Stimulated activated CD8-positive, alpha-beta memory T cell treated with anti-CD3 and anti-CD28 coated beads, Interleukin-7, amount 100 ng/mL, for 24 hours (primary cell): Measurements from ENCODE around the gene GLRB.
"Not testable (repeated sequence)": the region's sequence is repeated elsewhere in the genome, so short reads cannot be mapped to it uniquely, and the experiment has no call there.

ENCODE experiments used
- DNase-seq: peaks from one replicate; pipeline ENCODE4 v3.0.0-alpha.2; 2020; ENCODE audit warnings: low read depth

GLRB gene

DNA sequence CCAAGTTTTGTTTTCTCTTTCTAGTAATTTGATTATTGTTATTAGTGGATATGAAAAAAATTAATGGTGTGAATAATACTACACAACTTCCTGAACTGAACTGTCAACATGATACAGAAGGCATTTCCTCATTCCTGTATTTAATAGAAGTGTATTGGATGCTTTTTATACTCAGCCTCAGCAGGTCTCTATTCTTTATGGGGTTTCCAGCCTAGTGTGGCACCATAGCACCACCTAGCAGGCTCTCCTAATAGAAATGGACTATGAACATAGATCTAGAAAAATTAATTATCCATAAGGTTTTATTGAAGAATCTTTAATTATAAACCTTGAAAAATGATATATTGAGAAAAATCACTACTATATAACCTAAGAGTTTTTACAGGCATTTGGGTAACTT, 52.4 kb downstream of the GLRB start:
- no peak for DNase-seq

- no peak for DNase-seq
Measured at GRCh38 chr4:157141976-157142375, 66.0 kb downstream of the GLRB start.

- DNase-seq, result no peak
Measured at GRCh38 chr4:157143369-157143768, 67.4 kb downstream of the GLRB start.

GRCh38 chr4:157151711-157152110, 75.8 kb downstream of the GLRB start:
- DNase-seq, result no peak

GRCh38 chr4:157165935-157166610, 90.1 kb downstream of the GLRB start:
- no peak for DNase-seq

DNA sequence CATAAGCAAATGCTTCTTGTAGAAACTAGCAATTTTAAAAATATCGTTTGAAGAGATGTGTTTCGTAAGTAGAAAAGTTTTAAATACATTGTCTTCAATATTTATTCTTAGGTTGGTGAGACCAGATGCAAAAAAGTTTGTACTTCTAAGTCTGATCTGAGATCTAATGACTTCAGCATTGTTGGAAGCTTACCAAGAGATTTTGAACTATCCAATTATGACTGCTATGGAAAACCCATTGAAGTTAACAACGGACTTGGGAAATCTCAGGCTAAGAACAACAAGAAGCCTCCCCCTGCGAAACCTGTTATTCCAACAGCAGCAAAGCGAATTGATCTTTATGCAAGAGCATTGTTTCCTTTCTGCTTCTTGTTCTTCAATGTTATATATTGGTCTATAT, 94.4 kb downstream of the GLRB start:
- DNase-seq, result no peak

- DNase-seq, result no peak
Measured at GRCh38 chr4:157172011-157172410, 96.1 kb downstream of the GLRB start.

- DNase-seq, result not testable (repeated sequence)
Measured at GRCh38 chr4:157180268-157180667, 104.3 kb downstream of the GLRB start.

GRCh38 chr4:157184300-157184699, 108.3 kb downstream of the GLRB start:
- no peak for DNase-seq

GRCh38 chr4:157185363-157185762, 109.4 kb downstream of the GLRB start:
- no peak for DNase-seq

DNA sequence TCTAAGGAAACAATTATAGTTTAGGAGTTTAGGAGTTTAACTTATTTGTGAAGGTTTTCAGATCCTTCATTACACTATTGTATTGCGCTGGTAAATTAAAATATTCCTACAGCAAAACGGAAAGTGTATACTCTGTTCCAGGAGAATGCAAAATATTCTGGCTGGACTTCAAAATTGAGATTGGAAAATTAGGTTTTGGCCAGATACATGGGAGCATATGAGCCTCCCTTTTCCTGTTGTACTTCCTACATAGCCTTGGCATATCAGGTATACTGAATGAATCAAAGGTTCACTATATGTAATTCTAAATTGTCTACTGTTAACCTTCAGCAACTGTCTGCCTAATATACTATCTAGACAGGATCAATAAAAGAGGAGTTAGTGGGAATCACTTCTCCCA, 119.4 kb downstream of the GLRB start:
- DNase-seq, result no peak

DNA sequence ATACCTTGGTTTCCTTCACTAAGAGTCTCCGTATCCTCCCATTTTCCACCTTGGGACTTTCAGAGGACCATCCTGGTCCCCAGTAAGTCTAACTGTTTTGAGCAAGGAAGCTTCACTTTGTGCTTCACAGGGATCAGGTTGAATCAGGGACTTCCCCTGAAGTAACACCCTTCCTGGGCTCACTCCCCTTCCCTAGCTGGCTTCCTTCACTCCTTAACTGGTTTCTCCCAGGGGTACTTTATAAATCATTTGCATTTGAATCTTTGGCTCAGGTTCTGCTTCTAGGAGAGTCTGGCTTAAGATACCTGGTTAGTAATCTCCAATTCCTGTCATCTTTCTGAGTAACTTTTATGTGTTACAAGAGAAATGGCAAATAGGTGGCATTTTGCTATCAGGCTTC, 120.1 kb downstream of the GLRB start:
- no peak for DNase-seq

DNA sequence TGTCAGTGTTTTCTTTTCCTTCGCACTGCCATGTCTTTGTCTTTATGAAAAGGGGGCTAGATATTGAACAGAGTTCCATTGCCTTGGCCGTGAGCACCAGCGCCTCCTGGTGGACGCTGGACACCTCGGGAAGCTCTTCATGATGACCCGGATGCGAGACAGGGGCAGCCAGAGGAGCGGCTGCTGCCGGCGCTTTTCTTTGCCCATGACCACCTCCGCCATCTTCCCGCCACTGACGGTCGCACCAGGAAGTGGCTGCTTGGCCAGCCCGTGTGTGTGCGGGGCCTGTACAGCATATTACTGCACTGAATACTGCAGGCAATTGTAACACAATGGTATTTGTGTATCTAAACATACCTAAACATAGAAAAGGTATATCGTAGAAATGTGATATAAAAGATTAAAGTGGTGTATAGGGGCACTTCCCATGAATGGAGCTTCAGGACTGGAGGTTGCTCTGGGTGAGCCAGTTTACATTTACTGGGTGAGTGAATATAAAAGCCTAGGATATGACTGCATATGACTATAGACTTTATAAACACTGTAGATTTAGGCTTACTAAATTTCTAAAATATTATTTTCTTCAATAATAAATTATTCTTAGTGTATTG, 128.8 kb downstream of the GLRB start:
- no peak for DNase-seq

- DNase-seq, result no peak
Measured at GRCh38 chr4:157217708-157218107, 141.8 kb downstream of the GLRB start.

- DNase-seq, result no peak
Measured at GRCh38 chr4:157219711-157220370, 143.9 kb downstream of the GLRB start.

- DNase-seq, result no peak
Measured at GRCh38 chr4:157220371-157220881, 144.5 kb downstream of the GLRB start, which contains the start of gene GRIA2. TSS of gene GRIA2 (plus strand) at chr4:157220728. CDS start at chr4:157221043, 315 bp downstream.

DNA sequence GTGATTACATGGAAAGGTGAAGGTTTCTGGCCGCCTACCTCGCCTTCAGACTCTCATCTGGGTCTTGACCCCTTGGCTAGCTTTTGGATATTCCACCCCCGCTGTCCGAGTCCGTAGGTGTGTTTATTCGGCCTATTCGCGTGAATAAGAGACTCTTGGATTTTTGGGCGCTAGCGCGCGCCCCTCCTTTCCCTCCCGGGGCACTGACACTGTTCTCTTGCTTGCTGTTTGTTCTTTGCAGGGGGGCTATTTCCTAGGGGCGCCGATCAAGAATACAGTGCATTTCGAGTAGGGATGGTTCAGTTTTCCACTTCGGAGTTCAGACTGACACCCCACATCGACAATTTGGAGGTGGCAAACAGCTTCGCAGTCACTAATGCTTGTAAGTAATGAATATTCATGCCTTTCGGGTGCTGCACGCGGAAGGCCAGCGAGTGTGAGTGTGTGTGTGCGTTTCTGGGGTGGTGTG, 145.5 kb downstream of the GLRB start:
- DNase-seq, result no peak
